GM19397 (cell line): ENCODE data around the gene RLBP1.

Experiments used
- ATAC-seq: cut with Tn5 transposase; IDR thresholded peaks from one replicate; pipeline ENCODE4 v1.9.1; 2021; ENCODE audit warnings: mild to moderate bottlenecking, moderate library complexity; ENCODE audit not compliant: unreplicated experiment

Gene RLBP1

DNA sequence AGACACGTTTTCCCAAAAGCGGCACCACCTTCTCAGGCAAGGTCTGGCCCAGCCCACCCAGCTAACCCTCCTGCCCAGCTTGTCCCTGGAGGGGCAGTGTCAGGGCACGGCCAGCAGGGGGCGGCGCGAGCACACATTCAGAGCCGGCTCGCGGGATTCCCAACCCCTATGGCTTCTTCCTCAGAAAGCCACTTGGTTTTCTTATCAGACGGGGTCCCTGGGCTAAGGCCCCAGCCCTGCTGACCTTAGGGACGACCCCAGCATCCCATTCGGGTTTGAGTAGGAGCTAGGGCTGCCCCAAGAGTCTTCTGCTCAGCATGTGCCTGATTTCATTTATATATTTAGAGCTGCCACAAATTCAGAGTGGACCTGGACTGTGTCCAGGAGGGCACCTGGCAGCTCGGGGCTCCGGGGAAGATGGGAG is 14.5 kb downstream of the RLBP1 start:
- ATAC-seq = no peak

DNA sequence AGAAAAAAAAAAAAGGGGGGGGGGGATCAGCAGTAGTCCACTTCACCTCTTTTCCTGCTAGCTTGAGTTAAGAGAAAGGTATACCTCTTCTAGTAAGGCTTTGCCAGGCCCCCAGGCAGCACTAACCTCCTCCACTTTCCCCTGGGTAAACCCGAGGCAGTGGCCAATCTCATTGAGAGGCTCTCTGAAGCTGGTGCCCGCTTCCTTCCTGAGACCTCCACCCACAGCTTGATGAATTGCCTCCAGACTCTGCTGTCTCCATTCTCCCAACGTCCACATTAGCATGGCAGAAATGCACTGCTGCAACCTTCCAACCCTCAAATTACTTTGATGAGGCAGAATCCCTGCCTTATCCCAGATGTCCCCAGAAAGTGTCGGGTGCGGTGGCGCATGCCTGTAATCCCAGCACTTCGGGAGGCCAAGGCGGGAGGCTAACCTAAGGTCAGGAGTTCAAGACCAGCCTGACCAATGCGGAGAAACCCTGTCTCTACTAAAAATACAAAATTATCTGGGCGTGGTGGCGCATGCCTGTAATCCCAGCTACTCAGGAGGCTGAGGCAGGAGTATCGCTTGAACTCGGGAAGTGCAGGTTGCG is 15.3 kb downstream of the RLBP1 start:
- ATAC-seq = no peak

DNA sequence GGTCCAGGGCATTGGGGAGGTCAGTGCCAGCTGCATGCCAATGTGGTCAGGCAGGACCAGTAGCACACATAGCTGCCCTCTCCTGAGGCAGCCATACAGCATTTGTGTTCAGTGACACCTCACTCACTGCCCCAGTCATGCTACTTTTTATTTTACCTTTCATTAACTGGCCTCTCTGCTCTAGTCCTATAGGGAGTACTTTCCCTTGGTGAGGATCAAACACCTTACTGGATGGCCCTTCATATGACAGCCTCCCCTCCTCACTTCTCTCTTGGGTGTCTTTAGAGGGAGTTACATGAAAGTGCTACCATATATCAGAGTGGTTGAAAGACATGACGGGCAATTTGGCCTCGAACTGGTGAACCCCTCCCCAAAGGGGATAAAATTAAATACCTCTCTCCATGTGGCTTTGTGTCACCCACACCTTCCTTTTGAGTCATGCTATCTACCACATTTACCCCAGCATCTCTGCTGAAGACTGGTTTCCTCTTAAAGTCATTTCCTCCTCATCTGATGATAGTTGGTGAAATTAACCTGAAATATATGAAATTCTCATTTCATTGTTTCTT is 17.6 kb downstream of the RLBP1 start:
- no peak for ATAC-seq

DNA sequence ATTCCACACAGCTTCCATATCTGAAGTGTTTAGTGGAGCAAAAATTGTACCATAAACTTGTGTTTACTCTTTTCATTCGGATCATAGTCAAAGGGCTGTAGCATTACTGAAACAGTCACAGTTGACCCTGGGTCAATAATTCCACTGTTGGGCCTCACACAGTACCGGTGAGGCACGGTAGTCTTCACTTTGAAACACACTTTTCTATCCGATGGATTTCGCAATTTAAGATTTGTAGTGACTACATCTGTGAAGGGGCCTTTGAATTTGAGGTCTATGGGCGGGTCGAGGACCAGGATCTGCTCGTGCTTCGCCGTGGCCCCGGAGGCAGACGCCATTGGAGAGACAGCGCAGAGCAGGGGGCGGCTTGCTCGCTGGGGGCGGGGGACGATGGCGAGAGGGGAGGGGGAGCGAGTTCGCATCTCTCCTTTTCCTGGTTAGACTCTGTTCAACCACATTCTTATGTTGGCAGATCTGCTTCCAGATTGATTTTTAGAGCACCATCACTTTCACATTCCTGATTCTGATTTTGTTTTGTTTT is 19.8 kb downstream of the RLBP1 start:
- no peak for ATAC-seq

DNA sequence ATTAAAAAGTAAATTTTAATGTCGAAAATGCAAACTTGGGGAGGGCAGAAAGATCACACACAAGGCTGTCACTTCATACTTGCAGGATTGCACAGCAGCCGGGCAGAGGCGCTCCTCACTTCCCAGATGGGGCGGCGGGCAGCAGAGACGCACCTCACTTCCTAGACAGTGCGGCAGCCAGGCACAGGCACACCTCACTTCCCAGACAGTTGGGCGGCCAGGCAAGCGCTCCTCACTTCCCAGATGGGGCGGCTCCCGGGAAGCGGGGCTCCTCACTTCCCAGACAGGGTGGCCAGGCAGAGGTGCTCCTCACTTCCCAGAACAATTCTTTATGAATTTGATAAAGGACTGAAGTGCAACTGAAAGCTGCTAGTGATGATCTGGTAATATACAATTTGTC is 21.2 kb downstream of the RLBP1 start:
- ATAC-seq = no peak

DNA sequence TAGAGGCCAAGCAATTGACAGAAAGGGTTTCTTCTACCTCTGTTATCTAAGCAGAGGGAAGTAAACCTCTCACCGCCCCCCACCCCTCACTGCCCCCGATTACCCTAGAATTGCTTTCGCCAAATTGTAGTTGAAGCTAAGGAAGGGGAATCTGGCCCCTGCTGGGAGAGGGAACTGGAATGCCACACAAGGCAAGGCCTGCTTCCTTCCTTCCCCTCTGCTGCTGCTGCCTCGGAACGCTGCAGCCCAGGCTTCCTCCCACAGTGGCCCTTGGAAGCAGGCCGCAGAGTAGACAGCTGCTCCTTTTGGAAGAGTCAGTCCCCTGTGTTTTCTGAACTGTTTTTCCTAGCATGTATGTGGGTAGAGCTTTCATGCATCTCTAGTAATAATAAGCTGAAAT is 21.6 kb downstream of the RLBP1 start:
- ATAC-seq = no peak

DNA sequence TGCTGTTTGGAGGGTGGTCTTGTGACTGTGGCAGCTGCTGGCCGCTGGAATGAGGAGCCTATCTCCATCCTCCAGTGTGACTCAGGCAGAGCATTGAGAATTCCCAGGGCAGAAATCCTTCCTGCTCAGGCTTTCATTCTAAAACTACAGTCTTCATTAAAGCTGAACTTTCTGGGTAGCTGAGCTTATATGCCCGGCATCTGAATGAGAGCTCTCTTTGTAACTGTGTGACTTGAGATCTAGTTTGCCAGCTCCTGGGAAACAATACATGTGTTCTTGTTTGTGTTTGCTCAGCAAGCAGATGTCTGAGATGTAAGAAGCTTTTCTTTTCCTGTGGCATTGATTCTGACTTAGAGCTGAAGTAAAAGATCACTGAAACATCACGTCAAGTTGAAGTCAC is 22.4 kb downstream of the RLBP1 start:
- ATAC-seq = no peak

DNA sequence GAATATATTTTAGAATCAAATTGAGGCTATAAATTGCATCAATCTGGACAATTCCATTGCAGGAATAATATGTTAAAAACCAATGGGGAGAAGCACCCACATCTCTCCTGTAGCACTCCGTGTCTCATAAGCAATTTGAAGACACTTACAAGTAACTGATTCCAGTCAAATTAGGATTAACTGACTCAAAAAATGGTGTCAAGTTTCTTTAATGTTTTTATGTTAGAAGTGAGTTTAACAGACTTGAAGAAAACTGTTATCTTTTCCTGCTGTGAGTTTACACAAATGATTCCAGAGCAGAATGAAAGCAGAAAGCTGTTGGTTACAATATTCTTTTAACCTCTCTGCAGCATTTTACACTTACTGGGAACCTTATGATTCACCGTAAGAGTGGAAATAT is 23.2 kb downstream of the RLBP1 start:
- no peak for ATAC-seq

DNA sequence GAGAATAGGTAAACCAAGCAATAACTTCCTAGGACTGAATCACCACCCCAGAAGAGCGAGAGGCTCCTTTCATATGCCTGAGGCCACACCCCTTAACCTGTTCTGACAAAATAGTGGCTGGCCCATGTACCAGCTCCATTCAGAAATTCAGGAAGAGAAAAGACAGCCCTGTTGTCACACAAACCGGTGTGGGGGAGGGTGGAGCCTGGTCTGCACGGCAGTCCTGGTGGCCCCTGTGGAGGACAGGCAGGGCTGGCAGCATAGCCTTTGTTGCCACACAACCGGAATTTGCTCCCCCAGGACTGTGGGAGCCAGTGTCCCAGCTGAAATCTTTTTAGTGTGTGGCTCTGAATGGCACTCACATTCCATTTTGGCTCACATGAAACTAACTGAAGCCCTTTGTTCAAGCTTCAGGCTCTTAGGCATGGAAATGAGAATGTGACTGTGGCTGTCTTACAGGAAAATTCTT is 23.8 kb downstream of the RLBP1 start:
- no peak for ATAC-seq

DNA sequence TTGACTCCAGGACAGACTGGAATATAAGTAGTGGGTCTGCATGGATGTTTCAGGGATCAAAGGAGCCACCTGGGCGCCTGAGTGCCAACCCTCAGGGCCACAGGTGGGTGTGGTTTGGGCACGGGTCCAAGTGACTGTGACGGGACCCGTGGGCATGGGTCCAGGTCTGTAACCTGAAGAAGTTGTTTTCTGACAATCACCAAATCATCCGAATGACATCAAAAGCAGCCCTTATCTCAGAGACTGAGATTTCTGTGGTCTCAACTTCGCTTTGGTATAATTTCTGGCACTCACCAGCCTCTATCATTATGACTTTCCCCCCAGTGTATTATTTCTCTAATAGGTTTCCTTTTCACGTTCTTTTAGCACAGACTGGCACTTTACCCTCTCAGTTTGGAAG is 24.4 kb downstream of the RLBP1 start:
- ATAC-seq = no peak

DNA sequence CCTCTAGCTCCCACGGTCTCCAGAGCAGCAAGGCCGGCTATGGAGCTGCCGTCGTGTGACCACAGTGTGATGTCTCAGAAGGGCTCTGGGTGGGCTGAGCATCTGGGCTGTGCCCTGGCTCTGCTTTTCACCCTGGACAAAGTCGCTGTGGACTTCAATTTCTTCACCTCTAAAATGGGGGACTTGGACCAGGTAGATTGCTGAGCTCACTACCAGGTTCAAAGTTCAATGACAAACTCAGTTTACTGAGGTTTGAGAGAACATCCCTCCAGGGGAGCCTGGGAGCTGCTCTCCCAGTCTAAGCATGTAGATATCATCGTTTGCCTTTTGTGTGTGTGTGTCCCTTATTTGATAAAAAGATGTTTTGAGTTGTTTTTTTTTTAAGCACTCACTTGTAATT is 25.1 kb downstream of the RLBP1 start:
- ATAC-seq = no peak

DNA sequence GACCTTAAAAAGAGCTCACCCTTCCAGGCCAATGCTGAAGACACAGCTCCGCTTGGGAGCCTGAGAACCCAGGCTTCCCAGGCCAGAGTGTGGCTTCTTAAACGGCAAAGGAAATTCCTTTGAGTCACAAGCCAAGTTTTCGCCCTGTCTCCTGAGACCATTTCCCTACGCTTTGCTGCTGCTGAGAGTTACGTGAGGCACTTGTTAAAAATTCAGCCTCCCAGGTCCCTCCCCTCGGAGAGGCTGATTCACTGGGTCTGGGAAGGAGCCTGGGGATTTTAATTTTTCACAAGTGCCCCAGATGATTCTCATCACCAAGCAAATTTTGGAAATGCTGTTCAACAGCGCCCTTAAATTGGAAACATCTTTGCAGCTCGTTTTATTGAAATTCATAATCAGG is 25.5 kb downstream of the RLBP1 start:
- no peak for ATAC-seq

DNA sequence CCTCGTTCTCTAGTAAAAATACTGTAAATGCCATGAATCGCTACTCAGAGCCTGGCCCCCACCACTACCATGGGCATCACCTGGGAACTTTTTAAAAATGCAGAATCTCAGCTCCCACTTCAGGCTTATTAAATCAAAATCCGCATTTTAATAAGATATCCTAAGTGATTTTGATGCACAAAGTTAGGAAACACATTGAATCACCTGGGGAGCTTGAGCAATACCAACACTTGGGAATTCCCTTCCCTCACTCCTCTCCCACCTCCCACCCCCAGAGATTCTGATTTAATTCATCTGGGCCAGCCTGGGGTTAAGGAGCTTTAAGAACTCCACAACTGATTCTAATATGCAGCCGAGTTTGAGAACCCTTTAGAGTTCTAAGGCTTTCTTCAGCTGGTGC is 26.8 kb downstream of the RLBP1 start:
- no peak for ATAC-seq

DNA sequence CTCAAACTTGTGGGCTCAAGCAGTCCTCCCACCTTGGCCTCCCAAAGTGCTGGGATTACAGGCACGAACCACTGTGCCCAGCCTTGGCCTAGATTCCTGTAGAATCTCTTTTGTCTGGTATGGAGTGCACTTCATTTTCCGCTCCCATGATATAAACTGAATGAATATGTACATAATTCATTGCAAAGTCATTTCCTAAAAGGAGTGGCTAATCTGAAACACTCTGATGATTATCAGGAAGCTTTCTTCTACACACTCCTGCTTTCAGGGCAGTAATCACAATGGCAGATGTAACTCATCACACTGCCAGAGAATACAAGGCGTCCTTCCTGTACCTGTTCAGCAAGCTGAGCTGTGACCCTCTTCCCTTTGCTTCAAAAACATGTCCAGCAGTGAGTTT is 28.6 kb downstream of the RLBP1 start:
- ATAC-seq = no peak

DNA sequence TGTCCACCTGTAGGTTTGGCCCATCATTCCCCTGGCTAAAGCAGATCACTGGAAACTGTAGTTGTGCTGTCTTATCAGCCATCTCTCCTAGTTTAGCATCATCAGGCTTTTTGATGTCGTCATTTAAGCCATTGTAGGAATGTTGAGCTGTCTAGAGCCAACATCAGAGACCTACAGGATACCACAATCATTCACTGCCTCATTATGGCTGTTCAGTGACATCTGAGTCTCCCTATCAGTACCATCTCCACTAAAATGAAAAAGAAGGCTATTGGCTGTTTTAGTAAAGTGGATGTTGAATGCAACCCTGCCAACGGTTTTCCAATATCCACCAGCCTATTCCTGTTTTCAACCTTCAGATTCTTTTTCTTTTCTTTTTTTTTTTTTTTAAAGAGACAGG is 29.2 kb downstream of the RLBP1 start:
- no peak for ATAC-seq

DNA sequence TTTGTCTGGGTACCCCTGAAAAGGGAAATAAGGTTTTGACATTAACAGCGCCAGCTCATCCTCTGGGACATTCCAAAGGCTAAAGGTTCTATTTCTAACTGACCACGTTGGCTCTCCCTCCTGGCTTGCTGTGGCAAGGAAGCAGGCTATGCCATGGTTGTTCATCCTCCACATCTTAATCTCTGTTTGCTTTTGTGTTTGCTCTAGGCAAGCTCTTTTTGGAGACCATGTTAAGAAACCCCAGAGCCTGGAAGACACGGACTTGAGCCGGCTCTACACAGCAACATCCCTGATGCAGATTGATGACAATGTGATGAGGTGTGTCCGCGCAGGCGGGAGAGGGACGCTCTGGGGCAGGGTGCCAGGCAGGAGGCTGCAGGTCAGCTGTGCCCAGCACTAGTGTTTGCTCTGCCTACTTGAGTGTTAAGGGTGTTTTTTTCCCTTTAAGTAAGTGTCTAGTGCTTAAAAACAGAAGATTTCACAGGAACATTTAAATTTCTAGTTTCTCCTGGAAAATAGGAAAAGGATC is 33.3 kb downstream of the RLBP1 start:
- no peak for ATAC-seq

DNA sequence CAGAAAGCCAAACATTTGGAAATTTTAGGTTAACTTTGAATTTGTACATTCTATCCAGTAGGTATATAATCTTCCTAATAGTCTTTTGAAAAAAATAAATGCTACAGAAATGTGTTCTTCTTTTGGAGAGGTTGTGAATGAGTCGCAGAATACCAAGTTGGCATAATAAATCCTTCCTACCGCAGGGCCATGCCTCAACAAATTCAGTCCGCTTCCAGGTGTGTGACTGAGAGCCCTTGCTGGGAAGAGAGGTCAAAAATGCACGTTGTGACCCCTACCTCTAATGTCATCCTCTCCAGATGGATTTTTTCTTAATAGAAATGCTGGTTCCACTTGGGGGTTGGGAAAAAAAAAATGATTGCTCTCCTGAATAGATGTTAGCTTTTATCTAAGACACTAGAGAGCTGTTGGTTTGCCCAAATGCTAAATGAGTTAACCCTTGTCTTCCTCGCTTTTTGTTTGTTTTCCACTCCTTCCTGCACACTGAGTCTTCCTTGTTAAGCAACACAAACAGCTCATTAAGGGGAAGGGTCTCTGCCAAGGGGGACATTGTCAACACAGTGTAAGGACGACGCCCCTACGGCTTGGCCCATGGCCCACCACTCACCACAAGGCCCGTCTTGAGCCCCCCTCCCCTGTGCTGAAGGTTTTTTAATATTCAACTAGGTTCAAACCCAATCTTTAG is 33.9 kb downstream of the RLBP1 start:
- no peak for ATAC-seq

DNA sequence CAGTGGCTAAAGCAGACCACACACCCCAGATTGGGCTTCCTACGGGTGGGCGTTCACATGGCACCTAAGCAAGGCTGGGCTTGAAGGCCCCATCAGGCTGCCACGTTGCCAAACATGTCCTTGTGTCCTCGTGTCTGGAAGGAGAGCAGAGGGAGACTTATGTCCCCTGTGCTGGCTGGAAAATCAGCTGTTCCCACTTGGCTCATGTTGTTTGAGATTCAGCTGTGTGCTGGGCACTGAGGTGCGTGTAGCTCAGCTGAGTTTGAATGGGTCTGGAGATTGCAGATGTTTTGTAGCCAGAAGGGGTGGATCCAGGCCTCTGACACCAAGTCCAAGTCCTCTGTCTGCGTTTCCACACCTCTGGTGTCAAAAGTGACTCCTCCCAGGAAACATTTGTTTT is 34.6 kb downstream of the RLBP1 start:
- no peak for ATAC-seq

DNA sequence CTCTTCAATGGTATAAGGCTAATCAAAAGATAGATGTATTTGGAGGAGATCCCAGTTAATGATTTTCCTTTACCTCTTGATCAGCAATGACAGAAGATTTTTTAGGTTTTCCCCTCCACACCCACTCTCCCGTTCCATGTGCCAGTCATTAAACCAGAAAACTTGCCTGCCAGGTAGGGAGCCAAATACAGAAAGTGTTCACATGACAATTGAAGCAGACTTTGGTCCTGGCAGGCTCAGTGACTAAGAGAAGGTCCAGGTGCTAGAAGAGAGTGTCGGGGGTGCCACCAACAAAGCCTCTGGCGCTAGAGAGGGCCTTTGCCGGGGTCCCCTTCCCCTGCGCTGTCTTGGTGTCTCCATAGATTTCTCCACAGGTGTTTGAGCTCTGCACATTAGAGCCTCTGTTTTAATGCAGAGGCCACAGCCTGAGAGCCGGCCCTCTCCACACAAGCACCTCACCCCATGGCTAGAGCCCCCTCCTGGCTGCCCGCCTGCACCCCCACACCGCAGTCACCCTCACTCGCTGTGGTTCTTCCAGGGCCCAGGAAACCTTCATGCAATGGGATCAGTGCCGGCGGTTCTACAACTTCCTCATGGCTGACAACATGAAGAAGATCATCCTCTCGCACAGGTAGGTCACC is 36.4 kb downstream of the RLBP1 start:
- ATAC-seq = no peak

DNA sequence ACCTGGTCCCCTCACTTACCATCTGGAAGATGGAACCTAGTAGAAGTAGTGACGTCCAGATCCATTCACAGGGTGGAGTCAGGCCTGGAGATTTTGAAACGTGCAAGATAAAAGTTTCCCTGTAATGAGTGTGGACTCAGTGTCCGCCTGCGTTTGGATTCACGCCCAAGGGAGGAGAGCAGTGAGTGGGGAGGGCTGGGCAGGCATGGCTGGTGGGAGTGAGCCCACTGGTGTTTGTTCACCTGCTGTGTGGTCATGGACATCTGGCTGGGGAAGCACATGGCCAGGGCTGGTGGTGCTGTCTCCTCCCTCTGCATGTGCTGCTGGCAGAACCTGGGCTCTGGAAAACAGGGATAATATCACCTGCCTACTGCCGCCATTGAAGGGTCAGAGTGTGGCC is 37.0 kb downstream of the RLBP1 start:
- ATAC-seq = no peak
